Stimulated activated CD8-positive, alpha-beta memory T cell treated with anti-CD3 and anti-CD28 coated beads, Interleukin-2, amount 100 ng/mL, for 48 hours (primary cell): ENCODE data around the gene FAM177A1.

Experiments used
- DNase-seq, 2 donors: peaks; one replicate each; pipeline ENCODE4 v3.0.0-alpha.2; 2020; ENCODE audit warnings: low read depth in 2 of 2

Gene FAM177A1

GRCh38 chr14:35123388-35123703 is 77.3 kb downstream of the FAM177A1 start:
- no peak for DNase-seq

- no peak for DNase-seq
These were observed 78.1 kb downstream of the FAM177A1 start for GRCh38 chr14:35124127-35124526.
